WTC11 (cell line): Measurements from ENCODE around the gene RPS6KB2. TPM values are rescaled to one million over a fixed set of nuclear protein-coding genes. Genes with fewer than 3 reads are reported as not detected.

Experiments used
- ATAC-seq: fragments of 200-7000 bp; cut with Tn5 transposase; 2 replicates; pipeline ENCODE4 v1.10.0; 2021; ENCODE audit warnings: mild to moderate bottlenecking, moderate library complexity
- CTCF ChIA-PET: fragments of 300-600 bp; sonication (Branson Sonifier 250); formaldehyde crosslinking; loops from one replicate; lab custom pipeline; 2021; ENCODE audit warnings: antibody characterized with exemption; lab: Charles Lee
- POLR2A ChIA-PET: fragments of 350-600 bp; sonication (Branson Sonifier 250); formaldehyde crosslinking; loops from one replicate; lab custom pipeline; 2021; ENCODE audit warnings: antibody characterized with exemption; lab: Charles Lee
- DNase-seq: peaks from one replicate; pipeline ENCODE4 v3.0.0; 2021; ENCODE audit warnings: low spot score
- H3K27ac Mint-ChIP-seq: 2 replicates; pipeline ENCODE4 v1.8.0; 2021; ENCODE audit warnings: mixed read lengths
- H3K27me3 Mint-ChIP-seq: 2 replicates; pipeline ENCODE4 v1.8.0; 2021; ENCODE audit warnings: low read depth, mild to moderate bottlenecking, moderate library complexity, mixed read lengths
- H3K36me3 Mint-ChIP-seq: 2 replicates; pipeline ENCODE4 v1.8.0; 2021; ENCODE audit warnings: mixed read lengths
- H3K4me1 Mint-ChIP-seq: 2 replicates; pipeline ENCODE4 v1.8.0; 2022; ENCODE audit warnings: mixed read lengths
- H3K4me3 Mint-ChIP-seq: 2 replicates; pipeline ENCODE4 v1.8.0; 2021; ENCODE audit warnings: mild to moderate bottlenecking, moderate library complexity, mixed read lengths
- H3K9me3 Mint-ChIP-seq: 2 replicates; pipeline ENCODE4 v1.8.0; 2021; ENCODE audit warnings: mixed read lengths
- ATF3 ChIP-seq: sonication (generic); formaldehyde crosslinking; conservative IDR thresholded peaks from 2 replicates; pipeline ENCODE4 v1.8.1; 2022; ENCODE audit warnings: mild to moderate bottlenecking, missing genetic modification reagents
- CBFB ChIP-seq: sonication (generic); formaldehyde crosslinking; IDR thresholded peaks from 2 replicates; pipeline ENCODE4 v1.8.1; 2022; ENCODE audit warnings: mild to moderate bottlenecking, low read depth, missing genetic modification reagents
- CREB1 ChIP-seq: sonication (generic); formaldehyde crosslinking; IDR thresholded peaks from 2 replicates; pipeline ENCODE4 v1.8.0; 2023; ENCODE audit warnings: mild to moderate bottlenecking, missing genetic modification reagents
- E2F4 ChIP-seq: sonication (generic); formaldehyde crosslinking; IDR thresholded peaks from 2 replicates; pipeline ENCODE4 v1.8.1; 2022; ENCODE audit warnings: low read depth, mild to moderate bottlenecking, moderate library complexity, missing genetic modification reagents, borderline replicate concordance
- GTF2I ChIP-seq: fragments of 250-450 bp; sonication (Bioruptor Pico); conservative IDR thresholded peaks from 2 replicates; pipeline ENCODE4 v1.4.0; 2021; ENCODE audit warnings: mild to moderate bottlenecking
- MXD4 ChIP-seq: fragments of 250-450 bp; sonication (Bioruptor Pico); IDR thresholded peaks from 2 replicates; pipeline ENCODE4 v1.8.0; 2021; ENCODE audit warnings: mild to moderate bottlenecking, moderate library complexity, borderline replicate concordance
- NFATC4 ChIP-seq: fragments of 250-450 bp; sonication (Bioruptor Pico); IDR thresholded peaks from 2 replicates; pipeline ENCODE4 v1.9.0; 2021; ENCODE audit warnings: mild to moderate bottlenecking
- NFE2L1 ChIP-seq: sonication (generic); formaldehyde crosslinking; IDR thresholded peaks from 2 replicates; pipeline ENCODE4 v1.8.1; 2023; ENCODE audit warnings: missing genetic modification reagents
- NR1H2 ChIP-seq: sonication (generic); formaldehyde crosslinking; IDR thresholded peaks from 2 replicates; pipeline ENCODE4 v1.9.0; 2021; ENCODE audit warnings: mild to moderate bottlenecking, moderate library complexity, missing genetic modification reagents
- RORB ChIP-seq: fragments of 250-450 bp; sonication (Bioruptor Pico); IDR thresholded peaks from 2 replicates; pipeline ENCODE4 v1.9.0; 2021; ENCODE audit warnings: mild to moderate bottlenecking
- SMAD4 ChIP-seq: sonication (generic); formaldehyde crosslinking; IDR thresholded peaks from 2 replicates; pipeline ENCODE4 v1.8.0; 2022; ENCODE audit warnings: mild to moderate bottlenecking, missing genetic modification reagents
- STAT6 ChIP-seq: sonication (generic); formaldehyde crosslinking; conservative IDR thresholded peaks from 2 replicates; pipeline ENCODE4 v1.8.1; 2023; ENCODE audit warnings: mild to moderate bottlenecking, low read depth, missing genetic modification reagents, moderate library complexity
- TEAD4 ChIP-seq: sonication (generic); formaldehyde crosslinking; IDR thresholded peaks from 2 replicates; pipeline ENCODE4 v1.8.0; 2022; ENCODE audit warnings: mild to moderate bottlenecking, missing genetic modification reagents
- ZNF423 ChIP-seq: fragments of 250-450 bp; sonication (Bioruptor Pico); IDR thresholded peaks from 2 replicates; pipeline ENCODE4 v2.1.2; 2022; ENCODE audit warnings: mild to moderate bottlenecking, moderate library complexity
- ZNF671 ChIP-seq: fragments of 250-450 bp; sonication (Bioruptor Pico); IDR thresholded peaks from 2 replicates; pipeline ENCODE4 v1.8.0; 2021; ENCODE audit warnings: mild to moderate bottlenecking
- total RNA-seq: library from RNA; stranded (reverse); gene quantifications from 3 replicates; pipeline ENCODE4 v1.2.3, GENCODE V29; 2021
- TF ChIP-seq, protein P1 (sequence below): sonication (generic); formaldehyde crosslinking; IDR thresholded peaks from 2 replicates; pipeline ENCODE4 v1.8.1; 2023; ENCODE audit warnings: mild to moderate bottlenecking, missing genetic modification reagents, moderate library complexity
- TF ChIP-seq, protein P2 (sequence below): fragments of 250-450 bp; sonication (Bioruptor Pico); IDR thresholded peaks from 2 replicates; pipeline ENCODE4 v2.1.2; 2022; ENCODE audit warnings: mild to moderate bottlenecking, moderate library complexity
- TF ChIP-seq, protein P3 (sequence below): sonication (generic); formaldehyde crosslinking; IDR thresholded peaks from 2 replicates; pipeline ENCODE4 v1.8.0; 2023; ENCODE audit warnings: missing genetic modification reagents

The RPS6KB2 gene
- total RNA-seq, 1 experiment from 2014 or later = 54.7 TPM

DNA sequence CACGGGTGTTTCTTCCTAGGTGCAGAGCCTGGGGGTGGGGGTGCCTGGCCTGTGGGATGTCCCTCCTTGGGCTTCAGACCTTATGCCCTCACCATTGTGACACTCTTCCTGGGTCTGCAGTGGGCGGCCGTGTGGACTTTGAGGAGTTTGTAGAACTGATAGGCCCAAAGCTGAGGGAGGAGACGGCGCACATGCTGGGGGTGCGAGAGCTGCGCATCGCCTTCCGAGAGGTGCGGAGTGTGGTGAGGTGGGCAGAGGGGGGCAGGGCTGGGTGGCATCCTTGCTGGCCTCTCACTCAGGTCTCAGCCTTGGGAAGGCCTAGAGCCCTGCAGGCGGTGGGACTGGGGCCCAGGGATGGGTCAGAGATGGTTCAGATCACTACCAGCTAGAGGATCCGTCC, 29.2 kb downstream of the RPS6KB2 start:
- DNase-seq (no peak), ATAC-seq (no peak)
- peaks cover 6% of the 10 kb centered on the region for H3K27me3 Mint-ChIP-seq
- CTCF ChIA-PET = interaction anchor here (1.2 kb wide), 1 partner anchor 51 kb away, joined by 3 read pairs; no protein-coding TSS in a partner anchor
- POLR2A ChIA-PET = no interaction called here
- no peak overlapping the region for H3K27ac Mint-ChIP-seq
- H3K9me3 Mint-ChIP-seq = no peaks in the 10 kb centered on the region
- no peaks in the 10 kb centered on the region for H3K4me1 Mint-ChIP-seq
- H3K36me3 Mint-ChIP-seq = no peaks in the 10 kb centered on the region
- H3K4me3 Mint-ChIP-seq = no peak overlapping the region
- TF ChIP-seq E2F4 (CRISPR knock-in tag) (no peak), STAT6 (no peak), ZNF671 (CRISPR knock-in tag) (no peak), GTF2I (CRISPR knock-in tag) (no peak), CREB1 (no peak), SMAD4 (CRISPR knock-in tag) (no peak), NFATC4 (CRISPR knock-in tag) (no peak), RORB (CRISPR knock-in tag) (no peak), NR1H2 (CRISPR knock-in tag) (no peak), CBFB (CRISPR knock-in tag) (no peak), ZNF423 (CRISPR knock-in tag) (no peak)
- TF ChIP-seq, protein P1, sequence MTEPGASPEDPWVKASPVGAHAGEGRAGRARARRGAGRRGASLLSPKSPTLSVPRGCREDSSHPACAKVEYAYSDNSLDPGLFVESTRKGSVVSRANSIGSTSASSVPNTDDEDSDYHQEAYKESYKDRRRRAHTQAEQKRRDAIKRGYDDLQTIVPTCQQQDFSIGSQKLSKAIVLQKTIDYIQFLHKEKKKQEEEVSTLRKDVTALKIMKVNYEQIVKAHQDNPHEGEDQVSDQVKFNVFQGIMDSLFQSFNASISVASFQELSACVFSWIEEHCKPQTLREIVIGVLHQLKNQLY (CRISPR knock-in tag) = no peak
- TF ChIP-seq, all 79 proteins: peak for 0

DNA sequence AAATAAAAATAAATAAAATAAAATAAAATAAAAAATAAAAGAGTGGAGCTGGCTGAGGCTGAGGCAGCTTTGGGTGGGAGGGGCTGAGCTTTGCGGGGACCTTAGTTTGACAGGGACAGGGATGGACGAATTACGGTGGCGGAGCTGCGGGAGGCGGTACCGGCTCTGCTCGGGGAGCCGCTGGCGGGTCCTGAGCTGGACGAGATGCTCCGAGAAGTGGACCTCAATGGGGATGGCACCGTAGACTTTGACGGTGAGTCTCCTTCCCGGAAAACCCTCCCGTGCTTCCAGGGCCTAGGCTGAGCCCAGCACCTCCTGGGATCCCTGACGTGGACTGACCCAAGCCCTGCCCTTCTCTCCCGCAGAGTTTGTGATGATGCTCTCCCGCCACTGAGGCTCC, 30.0 kb downstream of the RPS6KB2 start:
- DNase-seq = no peak
- no peaks in the 10 kb centered on the region for H3K4me1 Mint-ChIP-seq
- no peaks in the 10 kb centered on the region for H3K9me3 Mint-ChIP-seq
- TF ChIP-seq, protein P2, sequence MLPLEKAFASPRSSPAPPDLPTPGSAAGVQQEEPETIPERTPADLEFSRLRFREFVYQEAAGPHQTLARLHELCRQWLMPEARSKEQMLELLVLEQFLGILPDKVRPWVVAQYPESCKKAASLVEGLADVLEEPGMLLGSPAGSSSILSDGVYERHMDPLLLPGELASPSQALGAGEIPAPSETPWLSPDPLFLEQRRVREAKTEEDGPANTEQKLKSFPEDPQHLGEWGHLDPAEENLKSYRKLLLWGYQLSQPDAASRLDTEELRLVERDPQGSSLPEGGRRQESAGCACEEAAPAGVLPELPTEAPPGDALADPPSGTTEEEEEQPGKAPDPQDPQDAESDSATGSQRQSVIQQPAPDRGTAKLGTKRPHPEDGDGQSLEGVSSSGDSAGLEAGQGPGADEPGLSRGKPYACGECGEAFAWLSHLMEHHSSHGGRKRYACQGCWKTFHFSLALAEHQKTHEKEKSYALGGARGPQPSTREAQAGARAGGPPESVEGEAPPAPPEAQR (CRISPR knock-in tag) = no peak
- TF ChIP-seq NFATC4 (CRISPR knock-in tag) = no peak
- TF ChIP-seq TEAD4 (CRISPR knock-in tag) = no peak
- TF ChIP-seq NFE2L1 (CRISPR knock-in tag) = no peak
- no peak for TF ChIP-seq CREB1
- no peak for TF ChIP-seq GTF2I (CRISPR knock-in tag)
- no peak for TF ChIP-seq ATF3
- TF ChIP-seq MXD4 (CRISPR knock-in tag) = no peak
- TF ChIP-seq, protein P3, sequence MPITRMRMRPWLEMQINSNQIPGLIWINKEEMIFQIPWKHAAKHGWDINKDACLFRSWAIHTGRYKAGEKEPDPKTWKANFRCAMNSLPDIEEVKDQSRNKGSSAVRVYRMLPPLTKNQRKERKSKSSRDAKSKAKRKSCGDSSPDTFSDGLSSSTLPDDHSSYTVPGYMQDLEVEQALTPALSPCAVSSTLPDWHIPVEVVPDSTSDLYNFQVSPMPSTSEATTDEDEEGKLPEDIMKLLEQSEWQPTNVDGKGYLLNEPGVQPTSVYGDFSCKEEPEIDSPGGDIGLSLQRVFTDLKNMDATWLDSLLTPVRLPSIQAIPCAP = no peak
- TF ChIP-seq, all 79 proteins: peak for 0
- Mint-ChIP-seq H3K36me3 (no peaks in the 10 kb centered on the region), H3K27ac (no peak overlapping the region), H3K4me3 (no peak overlapping the region), H3K27me3 (peaks cover 6% of the 10 kb centered on the region)
- ChIA-PET POLR2A (no interaction called here), CTCF (interaction anchor here (1.2 kb wide), 1 partner anchor 51 kb away, joined by 3 read pairs; no protein-coding TSS in a partner anchor)
- no peak for ATAC-seq
